Hepatocyte (in vitro differentiated cells): Measurements from ENCODE around the gene MYBPC3.

ENCODE experiments used
- CTCF ChIP-seq: fragments of 200-600 bp; sonication (generic); IDR thresholded peaks from 2 replicates; pipeline ENCODE4 v1.5.1; 2016; ENCODE audit warnings: antibody characterized with exemption, mild to moderate bottlenecking; ENCODE audit not compliant: poor library complexity
- EZH2 ChIP-seq: fragments of 200-600 bp; sonication (generic); IDR thresholded peaks from 2 replicates; pipeline ENCODE4 v1.6.1; 2016; ENCODE audit warnings: antibody characterized with exemption, mild to moderate bottlenecking, borderline replicate concordance

- no peak for TF ChIP-seq CTCF
- no peak for TF ChIP-seq EZH2
Measured at GRCh38 chr11:47379317-47379716, 26.8 kb upstream of the MYBPC3 start.
